B cell (primary cell): ENCODE data around the gene OTOR. TPM values are rescaled to one million over a fixed set of nuclear protein-coding genes. Genes with fewer than 3 reads are reported as not detected.

ENCODE experiments used
- ATAC-seq: fragments of 200-7000 bp; cut with Tn5 transposase; one replicate; pipeline ENCODE4 v1.10.0; 2021; ENCODE audit warnings: low read depth, mild to moderate bottlenecking, moderate number of reproducible peaks, moderate library complexity
- CTCF ChIA-PET: fragments of 350-600 bp; sonication (Branson Sonifier 250); formaldehyde crosslinking; loops from one replicate; lab custom pipeline; 2021; ENCODE audit warnings: antibody characterized with exemption, inconsistent platforms; lab: Charles Lee
- POLR2A ChIA-PET: fragments of 350-600 bp; sonication (Branson Sonifier 250); formaldehyde crosslinking; loops from one replicate; lab custom pipeline; 2021; ENCODE audit warnings: antibody characterized with exemption; lab: Charles Lee
- DNase-seq: peaks from one replicate; pipeline ENCODE4 v3.0.0; 2013
- H2AFZ ChIP-seq: 2 replicates; pipeline ENCODE4 v1.6.1; 2012; ENCODE audit warnings: mild to moderate bottlenecking, low read depth, low read length; ENCODE audit not compliant: insufficient read depth, poor library complexity, severe bottlenecking
- H3K27ac ChIP-seq, 2 donors: 1 replicate in 1 of 2; 2 replicates in 1 of 2; pipeline ENCODE4 v1.5.1; 2012 to 2013; ENCODE audit warnings: low read length in 2 of 2, mild to moderate bottlenecking in 2 of 2, moderate library complexity in 1 of 2
- H3K27me3 ChIP-seq, 4 experiments: fragments of 200-600 bp in 1 of 4; sonication (generic) in 1 of 4; replicated peaks in 1 of 4; 1 replicate in 2 of 4; 2 replicates in 2 of 4; pipeline versions ENCODE4 v1.6.1 to v1.7.0; 2013 to 2016; ENCODE audit warnings: low read length in 3 of 4, mild to moderate bottlenecking in 2 of 4, mixed read lengths in 1 of 4, moderate library complexity in 1 of 4; ENCODE audit not compliant: insufficient read depth in 4 of 4, control insufficient read depth in 3 of 4; ENCODE audit errors: control extremely low read depth in 1 of 4
- H3K36me3 ChIP-seq, 2 experiments: replicated peaks in 1 of 2; 1 replicate in 1 of 2; 2 replicates in 1 of 2; pipeline versions ENCODE4 v1.6.1 to v1.7.1; 2013; ENCODE audit warnings: low read length in 1 of 2; ENCODE audit not compliant: insufficient read depth in 2 of 2, control insufficient read depth in 1 of 2; ENCODE audit errors: control extremely low read depth in 1 of 2, extremely low read depth in 1 of 2
- H3K4me1 ChIP-seq, 2 donors: fragments of 200-600 bp in 1 of 2; sonication (generic) in 1 of 2; 1 replicate in 1 of 2; 2 replicates in 1 of 2; pipeline versions ENCODE4 v1.5.1 to v1.6.1; 2013 to 2017; ENCODE audit warnings: low read length in 2 of 2; ENCODE audit not compliant: control insufficient read depth in 2 of 2, insufficient read depth in 2 of 2
- H3K4me2 ChIP-seq: replicated peaks from 2 replicates; pipeline ENCODE3; 2012; ENCODE audit warnings: mild to moderate bottlenecking, low read depth, low read length; ENCODE audit not compliant: poor library complexity, severe bottlenecking
- H3K4me3 ChIP-seq, 5 experiments: fragments of 200-600 bp in 1 of 5; sonication (generic) in 1 of 5; 1 replicate in 3 of 5; 2 replicates in 2 of 5; pipeline versions ENCODE4 v1.5.1 to v1.7.0; 2011 to 2016; ENCODE audit warnings: low read length in 4 of 5, mild to moderate bottlenecking in 4 of 5, low read depth in 2 of 5, control low read depth in 1 of 5, moderate library complexity in 1 of 5; ENCODE audit not compliant: insufficient read depth in 1 of 5; ENCODE audit errors: control extremely low read depth in 1 of 5, extremely low read depth in 1 of 5
- H3K79me2 ChIP-seq: fragments of 200-600 bp; sonication (generic); one replicate; pipeline ENCODE4 v1.6.0; 2016; ENCODE audit warnings: low read length; ENCODE audit not compliant: control insufficient read depth, insufficient read depth
- H3K9ac ChIP-seq: fragments of 200-600 bp; sonication (generic); 2 replicates; pipeline ENCODE4 v1.6.1; 2017; ENCODE audit warnings: mild to moderate bottlenecking, low read length, moderate library complexity
- H3K9me3 ChIP-seq, 3 donors: one replicate each; pipeline versions ENCODE4 v1.6.1 to v1.7.1; 2013; ENCODE audit warnings: low read length in 2 of 3; ENCODE audit not compliant: control insufficient read depth in 2 of 3, insufficient read depth in 1 of 3; ENCODE audit errors: control extremely low read depth in 1 of 3
- H4K20me1 ChIP-seq: 2 replicates; pipeline ENCODE4 v1.6.0; 2012; ENCODE audit warnings: mild to moderate bottlenecking, low read length; ENCODE audit not compliant: insufficient read depth, control insufficient read depth, poor library complexity, severe bottlenecking
- H3K27ac Mint-ChIP-seq: one replicate; pipeline ENCODE4 v1.8.0; 2021; ENCODE audit warnings: mixed read lengths
- H3K27me3 Mint-ChIP-seq: one replicate; pipeline ENCODE4 v1.8.0; 2021; ENCODE audit warnings: mixed read lengths
- H3K4me1 Mint-ChIP-seq: one replicate; pipeline ENCODE4 v1.8.0; 2021; ENCODE audit warnings: mixed read lengths
- H3K4me3 Mint-ChIP-seq: one replicate; pipeline ENCODE4 v1.8.0; 2021; ENCODE audit warnings: mixed read lengths
- H3K9me3 Mint-ChIP-seq: one replicate; pipeline ENCODE4 v1.8.0; 2022; ENCODE audit warnings: mixed read lengths; ENCODE audit not compliant: insufficient read depth
- EZH2 ChIP-seq: IDR thresholded peaks from 2 replicates; pipeline ENCODE4 v1.6.1; 2012; ENCODE audit warnings: borderline replicate concordance, low read depth, mild to moderate bottlenecking, moderate library complexity, low read length; ENCODE audit not compliant: insufficient read depth, poor library complexity, severe bottlenecking
- WGBS: methylation state at CpG from one replicate; pipeline ENCODE4 v1.1.5; 2013; ENCODE audit warnings: missing lambda C conversion rate; ENCODE audit not compliant: insufficient coverage; 5-methylcytosine and 5-hydroxymethylcytosine counted together
- intact Hi-C: fragments of 100-400 bp; cut with micrococcal nuclease; formaldehyde crosslinking; loops from one replicate; pipeline ENCODE4 v1.10.0; 2022
- polyA plus RNA-seq: library from polyadenylated mRNA; depleted of rRNA; stranded (reverse); fragments of >200 nt; gene quantifications from 2 replicates; pipeline ENCODE4 v1.2.3, GENCODE V29; 2012
- total RNA-seq, 2 donors: library from RNA; stranded (reverse); fragments of 120-200 nt in 1 of 2; gene quantifications; 1 replicate in 1 of 2; 2 replicates in 1 of 2; pipeline versions ENCODE4 v1.2.3 to v1.2.4, GENCODE V29; 2013 to 2022
- TF ChIP-seq, protein P1 (sequence below): fragments of 200-600 bp; IDR thresholded peaks from one replicate; pipeline ENCODE4 v1.8.0; 2022; ENCODE audit warnings: antibody characterized with exemption, mild to moderate bottlenecking

Gene OTOR
- total and polyA plus RNA-seq, 2 donors (not counting 1 experiment from before 2014, with no cell fraction given): not detected

DNA sequence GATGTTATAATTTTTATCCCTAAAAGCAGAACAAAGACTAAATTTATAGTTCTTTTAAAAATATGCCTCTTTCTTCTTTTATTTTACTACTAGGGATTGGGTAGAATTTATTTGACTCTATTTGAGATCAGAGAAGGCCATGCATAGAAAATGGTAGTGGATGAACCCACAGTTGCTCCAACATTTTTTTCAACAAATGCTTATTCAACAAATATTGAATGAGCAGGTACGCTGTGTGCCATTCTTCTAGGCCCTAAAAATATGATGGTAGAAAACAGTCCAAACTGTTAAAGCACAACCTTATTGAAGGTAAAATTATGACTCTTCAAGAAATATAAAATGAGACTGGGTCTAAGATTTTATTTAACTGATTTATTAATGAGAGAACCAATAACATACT, 30.0 kb downstream of the OTOR start:
- Histone ChIP-seq H4K20me1 (no peaks in the 10 kb centered on the region), H2AFZ (no peak overlapping the region), H3K27me3 (peaks cover 0 to 3% (median 0%) of the 10 kb centered on the region in 4 experiments), H3K36me3 (no peaks in the 10 kb centered on the region), H3K4me1 (no peaks in the 10 kb centered on the region), H3K9ac (no peak overlapping the region), H3K4me2 (no peak overlapping the region), H3K9me3 (peaks cover 0 to 7% (median 4%) of the 10 kb centered on the region in 3 donors), H3K27ac (no peak overlapping the region), H3K79me2 (no peaks in the 10 kb centered on the region), H3K4me3 (no peak overlapping the region)
- whole genome bisulfite sequencing: no CpG with 5 or more reads among the region's 1 CpG
- no peaks in the 10 kb centered on the region for H3K4me1 Mint-ChIP-seq
- no peak overlapping the region for H3K27ac Mint-ChIP-seq
- H3K27me3 Mint-ChIP-seq: peaks cover 19% of the 10 kb centered on the region
- POLR2A ChIA-PET: no interaction called here
- intact Hi-C loops: no loop called here
- no peak for ATAC-seq
- no peak overlapping the region for H3K4me3 Mint-ChIP-seq
- H3K9me3 Mint-ChIP-seq: peaks cover 16% of the 10 kb centered on the region
- CTCF ChIA-PET: no interaction called here
- TF ChIP-seq, protein P1, sequence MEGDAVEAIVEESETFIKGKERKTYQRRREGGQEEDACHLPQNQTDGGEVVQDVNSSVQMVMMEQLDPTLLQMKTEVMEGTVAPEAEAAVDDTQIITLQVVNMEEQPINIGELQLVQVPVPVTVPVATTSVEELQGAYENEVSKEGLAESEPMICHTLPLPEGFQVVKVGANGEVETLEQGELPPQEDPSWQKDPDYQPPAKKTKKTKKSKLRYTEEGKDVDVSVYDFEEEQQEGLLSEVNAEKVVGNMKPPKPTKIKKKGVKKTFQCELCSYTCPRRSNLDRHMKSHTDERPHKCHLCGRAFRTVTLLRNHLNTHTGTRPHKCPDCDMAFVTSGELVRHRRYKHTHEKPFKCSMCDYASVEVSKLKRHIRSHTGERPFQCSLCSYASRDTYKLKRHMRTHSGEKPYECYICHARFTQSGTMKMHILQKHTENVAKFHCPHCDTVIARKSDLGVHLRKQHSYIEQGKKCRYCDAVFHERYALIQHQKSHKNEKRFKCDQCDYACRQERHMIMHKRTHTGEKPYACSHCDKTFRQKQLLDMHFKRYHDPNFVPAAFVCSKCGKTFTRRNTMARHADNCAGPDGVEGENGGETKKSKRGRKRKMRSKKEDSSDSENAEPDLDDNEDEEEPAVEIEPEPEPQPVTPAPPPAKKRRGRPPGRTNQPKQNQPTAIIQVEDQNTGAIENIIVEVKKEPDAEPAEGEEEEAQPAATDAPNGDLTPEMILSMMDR: no peak
- no peak for TF ChIP-seq EZH2
- DNase-seq: no peak

- ChIA-PET CTCF (interaction anchor here (0.8 to 2.0 kb wide), 2 partner anchors 19 to 21 kb away, joined by 3 to 7 read pairs; no protein-coding TSS in a partner anchor), POLR2A (no interaction called here)
- no peak overlapping the region for H3K27ac Mint-ChIP-seq
- Histone ChIP-seq H2AFZ (no peak overlapping the region), H3K4me1 (no peaks in the 10 kb centered on the region), H3K27me3 (no peaks in the 10 kb centered on the region), H3K9me3 (peaks cover 0 to 3% (median 0%) of the 10 kb centered on the region in 3 donors), H3K4me2 (no peak overlapping the region), H3K79me2 (no peaks in the 10 kb centered on the region), H3K4me3 (no peak overlapping the region), H3K9ac (no peak overlapping the region), H4K20me1 (no peaks in the 10 kb centered on the region), H3K27ac (no peak overlapping the region), H3K36me3 (no peaks in the 10 kb centered on the region)
- H3K9me3 Mint-ChIP-seq: peaks cover 14% of the 10 kb centered on the region
- no peak overlapping the region for H3K4me3 Mint-ChIP-seq
- peaks cover 5% of the 10 kb centered on the region for H3K27me3 Mint-ChIP-seq
- TF ChIP-seq EZH2: no peak
- TF ChIP-seq, protein P1: no peak
- intact Hi-C loops: no loop called here
- ATAC-seq (no peak), DNase-seq (no peak)
- no peaks in the 10 kb centered on the region for H3K4me1 Mint-ChIP-seq
- WGBS: no CpG with 5 or more reads among the region's 1 CpG
These were observed 33.3 kb downstream of the OTOR start for GRCh38 chr20:16781496-16781895.
